Activated CD8-positive, alpha-beta memory T cell treated with anti-CD3 and anti-CD28 coated beads, Interleukin-2, amount 10 ng/mL, durations not matched to agents 7 days and 5 days (primary cell): ENCODE results near the gene CHRNA7. TPM values are rescaled to one million over a fixed set of nuclear protein-coding genes. Genes with fewer than 3 reads are reported as not detected.

Source experiments
- ATAC-seq: fragments of 150-1000 bp; cut with Tn5 transposase; one replicate; pipeline ENCODE4 v1.10.0; 2021; ENCODE audit warnings: moderate library complexity
- CTCF ChIA-PET: fragments of 350-600 bp; sonication (Branson Sonifier 250); formaldehyde crosslinking; loops from one replicate; lab custom pipeline; 2021; ENCODE audit warnings: antibody characterized with exemption; lab: Charles Lee
- DNase-seq: peaks from one replicate; pipeline ENCODE4 v3.0.0-alpha.2; 2020
- H3K27ac Mint-ChIP-seq: one replicate; pipeline ENCODE4 v1.8.0; 2021; ENCODE audit warnings: mild to moderate bottlenecking, mixed read lengths
- H3K27me3 Mint-ChIP-seq: one replicate; pipeline ENCODE4 v1.8.0; 2021; ENCODE audit warnings: mixed read lengths
- H3K36me3 Mint-ChIP-seq: one replicate; pipeline ENCODE4 v1.8.0; 2021; ENCODE audit warnings: mild to moderate bottlenecking, mixed read lengths
- H3K4me1 Mint-ChIP-seq: one replicate; pipeline ENCODE4 v1.8.0; 2021; ENCODE audit warnings: mixed read lengths
- H3K4me3 Mint-ChIP-seq: one replicate; pipeline ENCODE4 v1.8.0; 2021; ENCODE audit warnings: mild to moderate bottlenecking, moderate library complexity, mixed read lengths
- H3K9me3 Mint-ChIP-seq: one replicate; pipeline ENCODE4 v1.8.0; 2022; ENCODE audit warnings: low read depth, mixed read lengths
- total RNA-seq, 2 experiments: library from RNA; stranded (reverse); gene quantifications; one replicate each; pipeline ENCODE4 v1.2.3, GENCODE V29; 2021

The CHRNA7 gene
- total RNA-seq, 2 experiments from 2014 or later: 0.55 TPM; not detected in 1

- Mint-ChIP-seq H3K36me3 (no peaks in the 10 kb centered on the region), H3K27me3 (peaks cover 9% of the 10 kb centered on the region), H3K4me3 (no peak overlapping the region), H3K27ac (no peak overlapping the region), H3K9me3 (no peaks in the 10 kb centered on the region), H3K4me1 (no peaks in the 10 kb centered on the region)
- CTCF ChIA-PET: no interaction called here
- DNase-seq (no peak), ATAC-seq (no peak)
Observed at GRCh38 chr15:32098033-32098432, 67.7 kb downstream of the CHRNA7 start.

- CTCF ChIA-PET: interaction anchor here (1.2 kb wide), 1 partner anchor 34 kb away, joined by 3 read pairs; no protein-coding TSS in a partner anchor
- no peaks in the 10 kb centered on the region for H3K36me3 Mint-ChIP-seq
- H3K4me1 Mint-ChIP-seq: no peaks in the 10 kb centered on the region
Observed at GRCh38 chr15:32099097-32099785, 68.9 kb downstream of the CHRNA7 start.

GRCh38 chr15:32099956-32100684 is 69.8 kb downstream of the CHRNA7 start:
- no peaks in the 10 kb centered on the region for H3K36me3 Mint-ChIP-seq
- peaks cover 14% of the 10 kb centered on the region for H3K27me3 Mint-ChIP-seq
- no peaks in the 10 kb centered on the region for H3K4me1 Mint-ChIP-seq
- H3K27ac Mint-ChIP-seq: no peak overlapping the region
- H3K9me3 Mint-ChIP-seq: no peaks in the 10 kb centered on the region
- ATAC-seq: no peak
- CTCF ChIA-PET: interaction anchor here (1.2 kb wide), 1 partner anchor 33 kb away, joined by 3 read pairs; no protein-coding TSS in a partner anchor
- no peak overlapping the region for H3K4me3 Mint-ChIP-seq
- no peak for DNase-seq

More at GRCh38 chr15:32099097-32099785, 68.9 kb downstream of the CHRNA7 start:
- H3K9me3 Mint-ChIP-seq: no peaks in the 10 kb centered on the region
- DNase-seq: no peak
- no peak overlapping the region for H3K4me3 Mint-ChIP-seq
- no peak for ATAC-seq
- peaks cover 14% of the 10 kb centered on the region for H3K27me3 Mint-ChIP-seq
- H3K27ac Mint-ChIP-seq: no peak overlapping the region

- DNase-seq (no peak), ATAC-seq (no peak)
- Mint-ChIP-seq H3K4me1 (no peaks in the 10 kb centered on the region), H3K27ac (no peak overlapping the region), H3K36me3 (no peaks in the 10 kb centered on the region), H3K4me3 (no peak overlapping the region), H3K9me3 (no peaks in the 10 kb centered on the region), H3K27me3 (peaks cover 24% of the 10 kb centered on the region)
- CTCF ChIA-PET: no interaction called here
Observed at GRCh38 chr15:32104061-32104995, 74.0 kb downstream of the CHRNA7 start.

GRCh38 chr15:32105258-32106241 is 75.2 kb downstream of the CHRNA7 start:
- no peak overlapping the region for H3K4me3 Mint-ChIP-seq
- ATAC-seq: no peak
- no peaks in the 10 kb centered on the region for H3K9me3 Mint-ChIP-seq
- no peak overlapping the region for H3K27ac Mint-ChIP-seq
- no peaks in the 10 kb centered on the region for H3K36me3 Mint-ChIP-seq
- H3K4me1 Mint-ChIP-seq: no peaks in the 10 kb centered on the region
- DNase-seq: no peak
- H3K27me3 Mint-ChIP-seq: peaks cover 24% of the 10 kb centered on the region
- CTCF ChIA-PET: no interaction called here

DNA sequence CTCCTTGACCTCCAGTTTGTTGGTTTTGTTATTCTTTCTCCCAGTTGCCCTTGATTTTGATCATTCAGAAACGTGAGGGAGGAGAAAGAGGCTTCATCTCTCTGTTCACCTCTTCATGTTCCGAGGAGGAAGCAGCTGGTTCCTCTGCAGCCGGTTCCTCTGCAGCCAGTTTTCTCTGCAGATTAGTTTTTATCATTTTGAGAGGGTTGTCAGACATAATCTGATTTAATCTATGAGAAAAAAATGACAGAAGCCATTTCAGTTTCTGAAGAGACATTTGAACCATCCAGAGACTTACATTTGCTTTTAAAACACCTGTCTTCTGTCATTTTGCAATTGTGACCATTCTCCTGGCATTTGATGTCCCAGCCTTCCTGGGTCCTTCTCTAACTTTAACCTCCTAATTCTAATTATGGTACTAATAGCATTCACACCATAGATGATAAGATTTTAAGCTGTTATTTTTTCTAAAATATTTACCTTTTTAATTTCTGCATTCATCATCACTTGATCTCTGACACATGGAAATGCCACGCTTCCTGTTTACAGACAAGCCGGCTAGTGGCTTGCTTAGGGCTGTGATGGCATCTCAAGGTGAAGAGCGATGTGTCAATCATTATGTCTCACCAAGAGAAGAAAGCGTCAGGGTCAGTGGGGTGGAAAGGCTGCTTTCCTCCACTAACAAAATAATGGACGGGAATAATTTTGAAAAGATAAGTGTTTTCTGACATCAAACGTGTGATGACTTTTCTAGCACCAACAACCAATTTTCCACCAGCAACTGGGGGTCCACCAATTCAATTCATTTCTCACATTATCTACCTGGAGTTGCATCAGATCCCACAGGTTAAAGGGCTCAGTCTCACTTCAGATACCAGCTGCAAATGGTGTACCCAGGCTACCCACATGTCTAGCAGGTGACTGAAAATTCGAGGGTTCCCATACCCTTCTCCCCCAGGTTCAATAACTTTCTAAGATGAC is 76.4 kb downstream of the CHRNA7 start:
- H3K27me3 Mint-ChIP-seq: peaks cover 24% of the 10 kb centered on the region
- no peaks in the 10 kb centered on the region for H3K9me3 Mint-ChIP-seq
- CTCF ChIA-PET: no interaction called here
- DNase-seq: no peak
- H3K36me3 Mint-ChIP-seq: no peaks in the 10 kb centered on the region
- no peak overlapping the region for H3K27ac Mint-ChIP-seq
- no peak for ATAC-seq
- no peak overlapping the region for H3K4me3 Mint-ChIP-seq
- H3K4me1 Mint-ChIP-seq: no peaks in the 10 kb centered on the region

GRCh38 chr15:32107477-32108080 is 77.3 kb downstream of the CHRNA7 start:
- ATAC-seq: no peak
- no peak for DNase-seq
- H3K4me3 Mint-ChIP-seq: no peak overlapping the region
- CTCF ChIA-PET: no interaction called here
- no peak overlapping the region for H3K27ac Mint-ChIP-seq
- H3K27me3 Mint-ChIP-seq: peaks cover 24% of the 10 kb centered on the region
- no peaks in the 10 kb centered on the region for H3K4me1 Mint-ChIP-seq
- no peaks in the 10 kb centered on the region for H3K9me3 Mint-ChIP-seq
- H3K36me3 Mint-ChIP-seq: no peaks in the 10 kb centered on the region

- Mint-ChIP-seq H3K4me3 (no peak overlapping the region), H3K36me3 (no peaks in the 10 kb centered on the region), H3K9me3 (no peaks in the 10 kb centered on the region), H3K27me3 (peaks cover 17% of the 10 kb centered on the region), H3K27ac (no peak overlapping the region), H3K4me1 (no peaks in the 10 kb centered on the region)
- DNase-seq (no peak), ATAC-seq (no peak)
- CTCF ChIA-PET: no interaction called here
Observed at GRCh38 chr15:32108661-32109060, 78.3 kb downstream of the CHRNA7 start.

- Mint-ChIP-seq H3K4me3 (no peak overlapping the region), H3K36me3 (no peaks in the 10 kb centered on the region), H3K27me3 (no peaks in the 10 kb centered on the region), H3K9me3 (no peaks in the 10 kb centered on the region), H3K4me1 (no peaks in the 10 kb centered on the region), H3K27ac (no peak overlapping the region)
- ATAC-seq: no peak
- CTCF ChIA-PET: no interaction called here
- DNase-seq: no peak
Observed at GRCh38 chr15:32112101-32112500, 81.8 kb downstream of the CHRNA7 start.

DNA sequence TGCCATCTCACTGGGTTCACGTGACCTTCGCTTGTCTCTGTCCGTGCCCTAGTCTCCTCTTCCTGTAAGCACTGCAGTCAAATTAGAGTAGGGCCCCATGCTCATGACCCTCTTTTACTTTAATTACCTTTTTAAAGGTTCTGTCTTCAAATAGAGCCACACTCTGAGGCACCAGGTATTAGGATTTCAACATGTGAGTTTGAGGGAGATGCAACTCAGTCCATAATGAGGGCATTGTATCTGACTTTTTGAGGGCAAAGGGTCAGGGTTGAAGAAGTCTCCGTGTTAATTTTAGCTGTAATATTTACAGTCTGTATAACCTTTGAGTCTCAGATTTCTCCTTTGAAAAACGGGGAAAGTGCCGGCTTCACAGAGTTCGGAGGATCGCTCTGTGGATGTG is 82.9 kb downstream of the CHRNA7 start:
- H3K27ac Mint-ChIP-seq: no peak overlapping the region
- no peaks in the 10 kb centered on the region for H3K27me3 Mint-ChIP-seq
- H3K4me3 Mint-ChIP-seq: no peak overlapping the region
- ATAC-seq: no peak
- no peak for DNase-seq
- CTCF ChIA-PET: no interaction called here
- H3K9me3 Mint-ChIP-seq: no peaks in the 10 kb centered on the region
- H3K4me1 Mint-ChIP-seq: no peaks in the 10 kb centered on the region
- H3K36me3 Mint-ChIP-seq: no peaks in the 10 kb centered on the region

GRCh38 chr15:32117122-32117521 is 86.8 kb downstream of the CHRNA7 start:
- Mint-ChIP-seq H3K9me3 (no peaks in the 10 kb centered on the region), H3K36me3 (no peaks in the 10 kb centered on the region), H3K4me1 (no peaks in the 10 kb centered on the region), H3K4me3 (no peak overlapping the region), H3K27me3 (no peaks in the 10 kb centered on the region), H3K27ac (no peak overlapping the region)
- CTCF ChIA-PET: no interaction called here
- ATAC-seq: no peak
- no peak for DNase-seq
